DND-41 (cell line): ENCODE results near the gene NIP7.

ENCODE experiments used
- CTCF ChIP-seq: IDR thresholded peaks from 2 replicates; pipeline ENCODE4 v1.5.1; 2012; ENCODE audit warnings: borderline replicate concordance, low read length, moderate library complexity, mild to moderate bottlenecking; ENCODE audit not compliant: poor library complexity, severe bottlenecking; ENCODE audit errors: extremely low read depth
- EZH2 ChIP-seq: IDR thresholded peaks from 3 replicates; pipeline ENCODE4 v1.6.1; 2012; ENCODE audit warnings: borderline replicate concordance, low read depth, mild to moderate bottlenecking, moderate library complexity, low read length, inconsistent platforms; ENCODE audit not compliant: severe bottlenecking

GRCh38 chr16:69301861-69302260 lies 37.7 kb upstream of the NIP7 start:
- TF ChIP-seq EZH2: no peak
- no peak for TF ChIP-seq CTCF
